ENCODE results near the gene KRT78.

DNA sequence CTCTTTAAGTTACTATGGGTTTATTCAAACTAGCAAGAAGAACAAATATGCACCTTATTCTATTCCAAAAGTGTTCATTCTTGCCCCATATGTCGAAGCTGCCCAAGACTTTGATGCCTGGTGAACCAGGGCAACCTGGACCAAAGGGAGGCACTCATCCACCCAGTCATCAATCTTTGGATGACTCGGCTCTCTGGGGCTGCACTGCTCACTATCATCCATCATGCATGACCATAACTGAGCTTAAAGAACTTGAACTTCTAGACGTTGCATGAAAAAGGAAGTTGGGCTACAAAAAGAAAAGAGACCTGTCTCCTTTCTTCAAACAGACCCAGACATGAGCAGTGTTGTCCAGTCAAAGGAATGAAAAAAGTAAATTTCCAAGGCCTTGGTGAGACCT, 36.0 kb downstream of the KRT78 start:
- TF ChIP-seq, protein P1, sequence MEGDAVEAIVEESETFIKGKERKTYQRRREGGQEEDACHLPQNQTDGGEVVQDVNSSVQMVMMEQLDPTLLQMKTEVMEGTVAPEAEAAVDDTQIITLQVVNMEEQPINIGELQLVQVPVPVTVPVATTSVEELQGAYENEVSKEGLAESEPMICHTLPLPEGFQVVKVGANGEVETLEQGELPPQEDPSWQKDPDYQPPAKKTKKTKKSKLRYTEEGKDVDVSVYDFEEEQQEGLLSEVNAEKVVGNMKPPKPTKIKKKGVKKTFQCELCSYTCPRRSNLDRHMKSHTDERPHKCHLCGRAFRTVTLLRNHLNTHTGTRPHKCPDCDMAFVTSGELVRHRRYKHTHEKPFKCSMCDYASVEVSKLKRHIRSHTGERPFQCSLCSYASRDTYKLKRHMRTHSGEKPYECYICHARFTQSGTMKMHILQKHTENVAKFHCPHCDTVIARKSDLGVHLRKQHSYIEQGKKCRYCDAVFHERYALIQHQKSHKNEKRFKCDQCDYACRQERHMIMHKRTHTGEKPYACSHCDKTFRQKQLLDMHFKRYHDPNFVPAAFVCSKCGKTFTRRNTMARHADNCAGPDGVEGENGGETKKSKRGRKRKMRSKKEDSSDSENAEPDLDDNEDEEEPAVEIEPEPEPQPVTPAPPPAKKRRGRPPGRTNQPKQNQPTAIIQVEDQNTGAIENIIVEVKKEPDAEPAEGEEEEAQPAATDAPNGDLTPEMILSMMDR (IDR thresholded peaks at IDR 0.05) = no peak
- TF ChIP-seq ZFX (IDR thresholded peaks at IDR 0.05; ENCODE audit: borderline replicate concordance) = no peak

All from 22Rv1 (cell line).